Prostate gland (tissue), 2 donors: Measurements from ENCODE around the gene FBXW9.

ENCODE experiments used
- POLR2A ChIP-seq: fragments of 450-650 bp; IDR thresholded peaks from one replicate; pipeline ENCODE4 v1.6.1; 2016; ENCODE audit warnings: antibody characterized with exemption, mild to moderate bottlenecking
- POLR2AphosphoS5 ChIP-seq: sonication (generic); formaldehyde crosslinking; IDR thresholded peaks from one replicate; pipeline ENCODE4 v1.6.1; 2017; ENCODE audit warnings: antibody characterized with exemption
- TF ChIP-seq, protein P1 (sequence below), 4 experiments: fragments of 200-600 bp in 2 of 4; fragments of 450-650 bp in 2 of 4; sonication (generic) in 2 of 4; IDR thresholded peaks; 1 replicate in 3 of 4; 2 replicates in 1 of 4; pipeline ENCODE4 v1.5.1; 2016 to 2019; ENCODE audit warnings: antibody characterized with exemption in 4 of 4, mild to moderate bottlenecking in 2 of 4, moderate library complexity in 2 of 4

DNA sequence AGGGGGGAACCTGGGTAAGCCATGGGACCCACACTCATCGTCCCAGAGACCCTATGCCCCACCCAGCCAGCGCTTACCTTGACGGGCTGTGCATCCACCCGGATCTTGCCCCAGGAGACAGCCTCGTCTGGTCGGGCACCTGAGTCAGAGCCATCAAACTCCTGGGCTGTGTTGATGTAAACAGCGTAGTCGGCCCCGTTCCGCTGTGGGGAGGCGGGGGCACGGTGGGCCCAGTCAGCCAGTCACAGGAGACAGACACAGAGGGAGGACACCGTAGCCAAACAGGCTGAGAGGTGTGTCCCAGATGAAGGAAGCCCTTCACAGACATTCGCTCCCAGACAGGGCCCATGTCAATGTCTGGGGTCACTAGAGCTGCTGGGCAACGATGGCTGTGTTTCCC is 20.5 kb downstream of the FBXW9 start:
- TF ChIP-seq, protein P1, sequence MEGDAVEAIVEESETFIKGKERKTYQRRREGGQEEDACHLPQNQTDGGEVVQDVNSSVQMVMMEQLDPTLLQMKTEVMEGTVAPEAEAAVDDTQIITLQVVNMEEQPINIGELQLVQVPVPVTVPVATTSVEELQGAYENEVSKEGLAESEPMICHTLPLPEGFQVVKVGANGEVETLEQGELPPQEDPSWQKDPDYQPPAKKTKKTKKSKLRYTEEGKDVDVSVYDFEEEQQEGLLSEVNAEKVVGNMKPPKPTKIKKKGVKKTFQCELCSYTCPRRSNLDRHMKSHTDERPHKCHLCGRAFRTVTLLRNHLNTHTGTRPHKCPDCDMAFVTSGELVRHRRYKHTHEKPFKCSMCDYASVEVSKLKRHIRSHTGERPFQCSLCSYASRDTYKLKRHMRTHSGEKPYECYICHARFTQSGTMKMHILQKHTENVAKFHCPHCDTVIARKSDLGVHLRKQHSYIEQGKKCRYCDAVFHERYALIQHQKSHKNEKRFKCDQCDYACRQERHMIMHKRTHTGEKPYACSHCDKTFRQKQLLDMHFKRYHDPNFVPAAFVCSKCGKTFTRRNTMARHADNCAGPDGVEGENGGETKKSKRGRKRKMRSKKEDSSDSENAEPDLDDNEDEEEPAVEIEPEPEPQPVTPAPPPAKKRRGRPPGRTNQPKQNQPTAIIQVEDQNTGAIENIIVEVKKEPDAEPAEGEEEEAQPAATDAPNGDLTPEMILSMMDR (IDR thresholded peaks at IDR 0.05), result no peak
- no peak for TF ChIP-seq POLR2A
- no peak for TF ChIP-seq POLR2AphosphoS5
